Measurements from ENCODE around the gene SAP30L. TPM values are rescaled to one million over a fixed set of nuclear protein-coding genes. Genes with fewer than 3 reads are reported as not detected.

The SAP30L gene
- total RNA-seq, 5 donors from 2014 or later (not counting 1 experiment from before 2014, with no cell fraction given) = 32.5 to 48.4 (median 38.1) TPM

DNA sequence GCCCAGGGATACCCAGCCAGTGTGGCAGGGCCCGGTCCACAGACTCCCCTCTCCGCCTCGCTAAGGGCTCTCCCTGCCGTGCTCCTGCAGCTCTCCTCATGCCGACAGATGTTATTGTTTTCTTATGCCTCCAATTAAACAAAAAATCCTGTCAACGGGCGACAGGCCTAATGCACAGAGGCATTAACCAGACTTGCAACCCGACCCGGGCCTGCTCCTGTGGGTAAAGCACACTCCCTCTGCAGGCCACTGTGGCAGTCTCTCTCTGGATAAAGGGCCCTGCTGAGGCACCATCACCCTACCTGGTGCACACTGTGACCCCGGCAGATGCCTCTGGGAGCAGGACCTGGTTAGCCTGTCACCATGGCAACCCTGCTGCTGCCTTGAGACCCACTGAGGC lies 59.8 kb downstream of the SAP30L start:
- Histone ChIP-seq H3K4me1 (ENCODE audit: control insufficient read depth in 1 of 2, extremely low read depth in 1 of 2, insufficient read depth in 2 of 2, low read length in 2 of 2) (no peaks in the 10 kb centered on the region), H3K27me3 (replicated peaks in 1 of 2; ENCODE audit: control insufficient read depth in 2 of 2, extremely low read depth in 1 of 2, insufficient read depth in 2 of 2, low read length in 1 of 2) (peaks cover 2 to 16% of the 10 kb centered on the region in 2 experiments), H3K36me3 (ENCODE audit: control insufficient read depth in 2 of 2, extremely low read depth in 1 of 2, insufficient read depth in 1 of 2, low read length in 1 of 2) (no peaks in the 10 kb centered on the region), H3K27ac (ENCODE audit: low read length) (no peak overlapping the region), H3K9me3 (no peaks in the 10 kb centered on the region), H3K4me3 (ENCODE audit: control insufficient read depth in 1 of 2, extremely low read depth in 1 of 2, low read length in 1 of 2) (no peak overlapping the region)
- H3K4me3 Mint-ChIP-seq = no peak overlapping the region
- H3K27ac Mint-ChIP-seq = no peak overlapping the region
- H3K9me3 Mint-ChIP-seq = no peaks in the 10 kb centered on the region
- H3K36me3 Mint-ChIP-seq = no peaks in the 10 kb centered on the region
- ChIA-PET CTCF (interaction anchor here in 1 of 2 donors (0.6 kb wide), 1 partner anchor 362 kb away, joined by 3 read pairs; no protein-coding TSS in a partner anchor), POLR2A (no interaction called here)
- whole genome bisulfite sequencing (ENCODE audit: insufficient coverage) = 83% methylated on average over 10 of the region's 10 CpGs
- no peak for ATAC-seq (replicated peaks in 1 of 4)
- no peak for DNase-seq
- H3K27me3 Mint-ChIP-seq = peaks cover 27 to 28% of the 10 kb centered on the region in 2 donors
- peaks cover 0 to 2% (median 0%) of the 10 kb centered on the region in 3 donors for H3K4me1 Mint-ChIP-seq

DNA sequence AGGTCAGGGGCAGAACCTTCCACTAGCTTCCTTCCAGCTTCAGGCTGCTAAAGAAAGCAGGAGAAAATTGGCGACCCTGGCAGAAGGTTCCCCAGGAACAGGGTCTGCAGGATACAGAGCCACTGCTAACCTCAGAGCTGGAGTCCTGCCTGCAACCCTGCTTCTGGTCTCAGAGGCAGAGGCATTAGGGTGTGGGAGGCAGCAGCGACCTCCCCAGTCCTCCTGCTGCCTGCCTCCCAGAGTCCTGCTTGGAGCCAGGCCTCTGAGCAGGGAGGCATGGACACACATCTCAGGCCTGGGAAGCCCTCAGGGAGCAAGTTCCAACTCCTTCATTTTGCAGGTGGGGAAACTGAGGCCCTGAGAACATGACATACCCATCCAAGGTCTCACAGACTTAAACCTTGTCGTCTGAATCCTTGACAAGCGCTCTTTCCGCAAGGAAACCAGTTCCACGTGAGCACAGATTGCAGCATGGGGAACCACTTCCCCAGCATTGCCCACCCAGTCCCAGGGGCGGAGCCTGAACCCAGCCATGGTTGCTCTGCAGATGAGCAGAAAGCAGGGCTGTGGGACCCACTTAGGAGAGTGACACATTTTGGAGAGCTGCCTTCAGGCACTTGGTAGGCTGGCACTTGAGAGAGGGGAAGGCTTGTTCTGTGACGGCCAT lies 60.4 kb downstream of the SAP30L start:
- no peak overlapping the region for H3K4me3 ChIP-seq (ENCODE audit: control insufficient read depth in 1 of 2, extremely low read depth in 1 of 2, low read length in 1 of 2)
- ChIA-PET CTCF (no interaction called here), POLR2A (no interaction called here)
- no peaks in the 10 kb centered on the region for H3K9me3 Mint-ChIP-seq
- ATAC-seq (replicated peaks in 1 of 4) = no peak
- H3K27ac Mint-ChIP-seq = no peak overlapping the region
- no peaks in the 10 kb centered on the region for H3K9me3 ChIP-seq
- peaks cover 2 to 17% of the 10 kb centered on the region in 2 experiments for H3K27me3 ChIP-seq (replicated peaks in 1 of 2; ENCODE audit: control insufficient read depth in 2 of 2, extremely low read depth in 1 of 2, insufficient read depth in 2 of 2, low read length in 1 of 2)
- H3K27me3 Mint-ChIP-seq = peaks cover 25 to 29% of the 10 kb centered on the region in 2 donors
- WGBS (ENCODE audit: insufficient coverage) = 91% methylated on average over 7 of the region's 8 CpGs
- no peaks in the 10 kb centered on the region for H3K36me3 Mint-ChIP-seq
- no peak overlapping the region for H3K4me3 Mint-ChIP-seq
- no peaks in the 10 kb centered on the region for H3K36me3 ChIP-seq (ENCODE audit: control insufficient read depth in 2 of 2, extremely low read depth in 1 of 2, insufficient read depth in 1 of 2, low read length in 1 of 2)
- no peak for DNase-seq
- H3K4me1 ChIP-seq (ENCODE audit: control insufficient read depth in 1 of 2, extremely low read depth in 1 of 2, insufficient read depth in 2 of 2, low read length in 2 of 2) = no peaks in the 10 kb centered on the region
- H3K4me1 Mint-ChIP-seq = peaks cover 0 to 2% (median 0%) of the 10 kb centered on the region in 3 donors
- no peak overlapping the region for H3K27ac ChIP-seq (ENCODE audit: low read length)

DNA sequence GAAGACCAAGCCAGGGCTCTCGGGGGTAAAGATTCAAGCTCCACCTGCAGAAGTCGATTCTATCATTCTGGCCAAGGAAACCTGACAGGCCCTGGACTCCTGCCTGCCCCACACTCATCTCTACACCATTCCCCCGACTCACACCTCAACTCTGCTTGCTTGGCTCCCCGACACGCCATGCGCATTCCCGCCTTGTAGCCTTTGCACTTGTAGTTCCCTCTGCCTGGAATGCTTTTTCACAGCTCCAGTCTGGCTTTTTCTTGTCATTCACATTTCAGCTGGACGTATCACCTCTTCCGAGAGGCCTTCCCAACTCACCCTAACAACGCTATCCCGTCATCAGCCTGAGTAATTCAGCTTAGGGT lies 60.9 kb downstream of the SAP30L start:
- H3K9me3 Mint-ChIP-seq = no peaks in the 10 kb centered on the region
- ATAC-seq (replicated peaks in 1 of 4) (no peak), DNase-seq (no peak)
- H3K27me3 Mint-ChIP-seq = peaks cover 22 to 27% of the 10 kb centered on the region in 2 donors
- Histone ChIP-seq H3K9me3 (no peaks in the 10 kb centered on the region), H3K27me3 (replicated peaks in 1 of 2; ENCODE audit: control insufficient read depth in 2 of 2, extremely low read depth in 1 of 2, insufficient read depth in 2 of 2, low read length in 1 of 2) (peaks cover 3 to 19% of the 10 kb centered on the region in 2 experiments), H3K4me1 (ENCODE audit: control insufficient read depth in 1 of 2, extremely low read depth in 1 of 2, insufficient read depth in 2 of 2, low read length in 2 of 2) (no peaks in the 10 kb centered on the region), H3K36me3 (ENCODE audit: control insufficient read depth in 2 of 2, extremely low read depth in 1 of 2, insufficient read depth in 1 of 2, low read length in 1 of 2) (no peaks in the 10 kb centered on the region), H3K4me3 (ENCODE audit: control insufficient read depth in 1 of 2, extremely low read depth in 1 of 2, low read length in 1 of 2) (no peak overlapping the region), H3K27ac (ENCODE audit: low read length) (no peak overlapping the region)
- H3K4me3 Mint-ChIP-seq = no peak overlapping the region
- no peaks in the 10 kb centered on the region for H3K36me3 Mint-ChIP-seq
- H3K27ac Mint-ChIP-seq = no peak overlapping the region
- 85% methylated on average over 11 of the region's 11 CpGs for WGBS (ENCODE audit: insufficient coverage)
- ChIA-PET CTCF (no interaction called here), POLR2A (no interaction called here)
- peaks cover 0 to 2% (median 0%) of the 10 kb centered on the region in 3 donors for H3K4me1 Mint-ChIP-seq

GRCh38 chr5:154508114-154508513 lies 62.3 kb downstream of the SAP30L start:
- CTCF ChIA-PET = no interaction called here
- Mint-ChIP-seq H3K27me3 (peaks cover 15 to 18% of the 10 kb centered on the region in 2 donors), H3K4me1 (peaks cover 0 to 2% (median 0%) of the 10 kb centered on the region in 3 donors), H3K27ac (no peak overlapping the region), H3K36me3 (no peaks in the 10 kb centered on the region), H3K9me3 (no peaks in the 10 kb centered on the region), H3K4me3 (no peak overlapping the region)
- whole genome bisulfite sequencing (ENCODE audit: insufficient coverage) = 29% methylated on average over 1 of the region's 2 CpGs
- POLR2A ChIA-PET = no interaction called here
- Histone ChIP-seq H3K27me3 (replicated peaks in 1 of 2; ENCODE audit: control insufficient read depth in 2 of 2, extremely low read depth in 1 of 2, insufficient read depth in 2 of 2, low read length in 1 of 2) (peaks cover 2 to 19% of the 10 kb centered on the region in 2 experiments), H3K4me3 (ENCODE audit: control insufficient read depth in 1 of 2, extremely low read depth in 1 of 2, low read length in 1 of 2) (no peak overlapping the region), H3K9me3 (no peaks in the 10 kb centered on the region), H3K27ac (ENCODE audit: low read length) (no peak overlapping the region), H3K4me1 (ENCODE audit: control insufficient read depth in 1 of 2, extremely low read depth in 1 of 2, insufficient read depth in 2 of 2, low read length in 2 of 2) (no peaks in the 10 kb centered on the region), H3K36me3 (ENCODE audit: control insufficient read depth in 2 of 2, extremely low read depth in 1 of 2, insufficient read depth in 1 of 2, low read length in 1 of 2) (no peaks in the 10 kb centered on the region)
- DNase-seq (no peak), ATAC-seq (replicated peaks in 1 of 4) (no peak)

GRCh38 chr5:154509784-154510555 lies 64.2 kb downstream of the SAP30L start:
- H3K27me3 ChIP-seq (replicated peaks in 1 of 2; ENCODE audit: control insufficient read depth in 2 of 2, extremely low read depth in 1 of 2, insufficient read depth in 2 of 2, low read length in 1 of 2) = peaks cover 2 to 19% of the 10 kb centered on the region in 2 experiments
- Mint-ChIP-seq H3K4me1 (peaks cover 0 to 4% (median 0%) of the 10 kb centered on the region in 3 donors), H3K36me3 (no peaks in the 10 kb centered on the region), H3K27ac (no peak overlapping the region), H3K27me3 (peaks cover 27% of the 10 kb centered on the region in 2 donors), H3K9me3 (no peaks in the 10 kb centered on the region), H3K4me3 (no peak overlapping the region)
- DNase-seq (no peak), ATAC-seq (replicated peaks in 1 of 4) (no peak)
- H3K36me3 ChIP-seq (ENCODE audit: control insufficient read depth in 2 of 2, extremely low read depth in 1 of 2, insufficient read depth in 1 of 2, low read length in 1 of 2) = no peaks in the 10 kb centered on the region
- no peaks in the 10 kb centered on the region for H3K9me3 ChIP-seq
- ChIA-PET CTCF (no interaction called here), POLR2A (no interaction called here)
- no peak overlapping the region for H3K27ac ChIP-seq (ENCODE audit: low read length)
- no peaks in the 10 kb centered on the region for H3K4me1 ChIP-seq (ENCODE audit: control insufficient read depth in 1 of 2, extremely low read depth in 1 of 2, insufficient read depth in 2 of 2, low read length in 2 of 2)
- 79% methylated on average over 2 of the region's 5 CpGs for WGBS (ENCODE audit: insufficient coverage)
- no peak overlapping the region for H3K4me3 ChIP-seq (ENCODE audit: control insufficient read depth in 1 of 2, extremely low read depth in 1 of 2, low read length in 1 of 2)
